ENCODE results near the gene LCN12. TPM values are rescaled to one million over a fixed set of nuclear protein-coding genes. Genes with fewer than 3 reads are reported as not detected.

The LCN12 gene
- total RNA-seq, 1 experiment from 2014 or later: 4.2 TPM

GRCh38 chr9:136983656-136984314, 31.7 kb downstream of the LCN12 start:
- TF ChIP-seq, protein P1, sequence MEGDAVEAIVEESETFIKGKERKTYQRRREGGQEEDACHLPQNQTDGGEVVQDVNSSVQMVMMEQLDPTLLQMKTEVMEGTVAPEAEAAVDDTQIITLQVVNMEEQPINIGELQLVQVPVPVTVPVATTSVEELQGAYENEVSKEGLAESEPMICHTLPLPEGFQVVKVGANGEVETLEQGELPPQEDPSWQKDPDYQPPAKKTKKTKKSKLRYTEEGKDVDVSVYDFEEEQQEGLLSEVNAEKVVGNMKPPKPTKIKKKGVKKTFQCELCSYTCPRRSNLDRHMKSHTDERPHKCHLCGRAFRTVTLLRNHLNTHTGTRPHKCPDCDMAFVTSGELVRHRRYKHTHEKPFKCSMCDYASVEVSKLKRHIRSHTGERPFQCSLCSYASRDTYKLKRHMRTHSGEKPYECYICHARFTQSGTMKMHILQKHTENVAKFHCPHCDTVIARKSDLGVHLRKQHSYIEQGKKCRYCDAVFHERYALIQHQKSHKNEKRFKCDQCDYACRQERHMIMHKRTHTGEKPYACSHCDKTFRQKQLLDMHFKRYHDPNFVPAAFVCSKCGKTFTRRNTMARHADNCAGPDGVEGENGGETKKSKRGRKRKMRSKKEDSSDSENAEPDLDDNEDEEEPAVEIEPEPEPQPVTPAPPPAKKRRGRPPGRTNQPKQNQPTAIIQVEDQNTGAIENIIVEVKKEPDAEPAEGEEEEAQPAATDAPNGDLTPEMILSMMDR (IDR thresholded peaks at IDR 0.05 in 2 of 3, conservative IDR thresholded peaks at IDR 0.05 in 1 of 3; ENCODE audit: borderline replicate concordance in 1 of 3, insufficient read depth in 1 of 3, low read depth in 2 of 3, low read length in 2 of 3): no peak
- TF ChIP-seq SRF (IDR thresholded peaks at IDR 0.05; ENCODE audit: low read depth) (no peak), CBX3 (IDR thresholded peaks at IDR 0.05; ENCODE audit: low read depth) (no peak), ATF3 (IDR thresholded peaks at IDR 0.05) (no peak), SP1 (IDR thresholded peaks at IDR 0.05; ENCODE audit: low read depth) (no peak), CEBPB (IDR thresholded peaks at IDR 0.05; ENCODE audit: low read depth) (no peak), TCF7L2 (IDR thresholded peaks at IDR 0.05; ENCODE audit: borderline replicate concordance, extremely low read depth, insufficient read depth, insufficient read length) (no peak), ZFX (IDR thresholded peaks at IDR 0.05) (no peak), FOSL1 (IDR thresholded peaks at IDR 0.05; ENCODE audit: low read depth) (no peak), POLR2AphosphoS5 (IDR thresholded peaks at IDR 0.05; ENCODE audit: low read depth, low read length) (no peak), YY1 (IDR thresholded peaks at IDR 0.05; ENCODE audit: extremely low read depth, insufficient replicate concordance, low read depth, low read length) (no peak), RAD21 (IDR thresholded peaks at IDR 0.05; ENCODE audit: low read depth) (no peak), REST (IDR thresholded peaks at IDR 0.05; ENCODE audit: low read depth) (no peak), EGR1 (IDR thresholded peaks at IDR 0.05; ENCODE audit: low read depth) (no peak), SIN3A (IDR thresholded peaks at IDR 0.05; ENCODE audit: low read depth) (no peak), POLR2A (IDR thresholded peaks at IDR 0.05; ENCODE audit: borderline replicate concordance, extremely low read depth, insufficient read depth, insufficient read length) (no peak), ELF1 (IDR thresholded peaks at IDR 0.05; ENCODE audit: borderline replicate concordance, low read depth) (no peak)
- no TSS peak for BruUV-seq (replicated peaks)
- Histone ChIP-seq H3K4me3 (replicated peaks in 1 of 2; ENCODE audit: low read depth in 1 of 2, low read length in 2 of 2) (no peak overlapping the region), H3K9ac (ENCODE audit: low read length) (no peak overlapping the region), H3K27ac (ENCODE audit: low read depth, low read length) (no peak overlapping the region), H3K9me2 (ENCODE audit: insufficient read depth) (no peaks in the 10 kb centered on the region), H3K4me2 (ENCODE audit: low read length) (no peak overlapping the region), H3K36me3 (ENCODE audit: control insufficient read depth in 1 of 2, insufficient read depth in 2 of 2, low read length in 2 of 2) (no peaks in the 10 kb centered on the region), H3K4me1 (ENCODE audit: control insufficient read depth in 1 of 2, insufficient read depth in 2 of 2, low read length in 2 of 2) (peaks cover 0 to 5% of the 10 kb centered on the region in 2 experiments; a peak in 1 of 4 replicates), H3K27me3 (ENCODE audit: insufficient read depth, low read length) (no peaks in the 10 kb centered on the region), H4K20me1 (ENCODE audit: insufficient read depth) (no peaks in the 10 kb centered on the region), H3K9me3 (ENCODE audit: control insufficient read depth in 1 of 2, insufficient read depth in 1 of 2, low read depth in 1 of 2, low read length in 2 of 2) (no peaks in the 10 kb centered on the region), H3K79me2 (ENCODE audit: insufficient read depth, low read length) (no peaks in the 10 kb centered on the region), H2AFZ (ENCODE audit: low read depth, low read length, poor library complexity, severe bottlenecking) (no peak overlapping the region)
- DNase-seq (ENCODE audit: low read depth, low spot score) (no peak), ATAC-seq (no peak)
- ChIA-PET CTCF (no interaction called here), RAD21 (ENCODE audit: low non-redundant PET in 1 of 2, low total read pairs in 2 of 2, uncharacterized antibody in 2 of 2, unreplicated experiment in 2 of 2) (no interaction called here), POLR2A (no interaction called here)
- intact Hi-C loops (cut with micrococcal nuclease): no loop called here
